Measurements from ENCODE around the gene WDR62.
"Not testable (repeated sequence)": the region's sequence is repeated elsewhere in the genome, so short reads cannot be mapped to it uniquely, and the experiment has no call there.

WDR62 gene

GRCh38 chr19:36040495-36040894 lies 14.2 kb upstream of the WDR62 start:
- no peak for DNase-seq

DNA sequence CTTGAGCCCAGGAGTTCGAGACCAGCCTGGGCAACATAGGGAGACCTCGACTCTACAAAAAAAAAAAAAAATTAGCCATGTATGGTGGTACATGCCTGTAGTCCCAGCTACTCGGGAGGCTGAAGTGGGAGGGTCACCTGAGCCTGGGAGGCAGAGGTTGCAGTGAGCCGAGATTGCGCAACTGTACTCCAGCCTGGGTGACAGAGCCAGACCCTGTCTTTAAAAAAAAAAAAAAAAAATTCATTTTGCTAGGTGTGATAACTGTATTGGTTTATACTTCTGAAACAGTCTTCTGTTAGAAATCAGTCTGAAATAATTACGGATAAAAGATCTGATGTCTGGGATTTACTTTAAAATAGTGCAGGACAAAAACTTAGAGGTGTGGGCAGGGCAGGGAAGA lies 13.6 kb upstream of the WDR62 start:
- not testable (repeated sequence) for DNase-seq

- DNase-seq = no peak
These were observed 12.9 kb upstream of the WDR62 start for GRCh38 chr19:36041831-36042230.

DNA sequence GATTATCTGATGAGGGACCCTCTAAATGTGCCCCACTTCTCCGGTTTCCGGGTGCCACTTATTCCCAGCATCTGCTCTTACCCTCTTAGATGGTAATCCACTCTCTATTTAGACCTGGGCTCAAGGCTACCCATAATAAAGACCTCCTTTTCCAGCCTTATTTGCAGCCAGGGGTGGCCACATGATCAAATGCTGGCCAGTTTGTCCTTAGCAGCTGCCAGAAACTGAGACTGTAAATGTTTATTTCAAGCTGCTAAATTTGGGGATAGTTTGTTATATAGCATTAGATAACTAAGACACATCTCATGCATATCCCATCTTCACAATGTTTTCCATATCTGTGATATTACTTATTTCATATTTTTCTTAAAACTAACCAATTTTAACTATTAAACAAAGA lies 10.7 kb upstream of the WDR62 start:
- DNase-seq = no peak

- no peak for DNase-seq
These were observed 8.2 kb upstream of the WDR62 start for GRCh38 chr19:36046443-36047050.

DNA sequence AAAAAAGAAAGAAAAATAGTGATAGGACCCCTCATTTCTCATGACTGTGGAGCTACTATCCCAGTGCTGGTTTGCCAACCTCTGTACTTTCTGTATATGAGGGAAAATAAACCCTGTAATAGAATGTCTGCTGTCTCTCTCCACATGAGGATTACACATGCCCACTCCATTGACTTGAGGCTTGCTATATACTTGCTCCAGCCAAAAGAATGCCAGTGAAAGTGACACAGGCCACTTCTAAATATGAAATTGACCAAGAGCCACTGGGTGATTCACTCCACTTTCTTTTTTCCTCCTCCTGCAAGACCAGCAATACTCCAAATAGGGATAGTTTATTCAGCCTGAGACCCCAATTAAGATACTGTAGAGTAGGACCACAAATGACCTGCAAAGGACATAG lies 6.9 kb upstream of the WDR62 start:
- no peak for DNase-seq

- peak in 1 of 2 experiments; percentile 9 for DNase-seq
These were observed 5.5 kb upstream of the WDR62 start for GRCh38 chr19:36049080-36049698.

- DNase-seq = no peak
These were observed 3.5 kb upstream of the WDR62 start for GRCh38 chr19:36051236-36051635.

GRCh38 chr19:36051637-36052036 lies 3.1 kb upstream of the WDR62 start:
- DNase-seq = no peak

- DNase-seq = peak; percentile 99 to 100
These were observed 471 bp upstream of the WDR62 start, which contains the start of gene THAP8 for GRCh38 chr19:36054119-36054732. THAP8 (minus strand) TSS chr19:36054285; CDS start chr19:36054217, 68 bp downstream.

DNA sequence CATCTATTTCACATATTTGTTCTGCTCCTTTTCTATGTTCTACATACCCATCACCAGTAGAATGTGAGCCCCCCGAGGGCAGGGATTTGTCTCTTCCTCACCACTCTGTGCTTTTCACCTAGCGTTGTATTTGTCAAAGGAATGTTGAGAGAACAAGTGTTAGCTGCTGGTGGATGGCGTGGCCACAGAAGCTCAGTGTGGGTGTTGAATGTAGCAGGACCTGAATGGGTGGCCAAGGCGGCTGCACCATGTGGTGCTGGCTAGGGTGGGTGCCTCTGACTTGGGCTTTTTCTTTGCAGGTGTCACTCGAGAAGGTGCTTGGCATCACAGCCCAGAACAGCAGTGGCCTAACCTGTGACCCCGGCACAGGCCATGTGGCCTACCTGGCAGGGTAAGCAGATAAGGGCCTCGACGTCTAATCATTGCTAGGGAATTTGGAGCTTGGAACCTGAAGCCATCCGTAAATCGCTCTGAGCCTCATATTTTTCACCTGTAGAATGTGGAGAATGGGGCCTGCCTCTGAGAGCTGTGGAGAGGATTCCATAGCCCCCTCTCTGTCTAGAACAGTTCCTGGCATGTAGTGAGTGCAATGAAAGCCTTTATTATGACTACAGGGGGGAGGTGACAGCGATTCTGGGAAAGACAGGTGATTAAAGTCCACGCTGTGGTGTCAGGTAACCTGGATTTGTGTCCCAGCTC lies 3.9 kb downstream of the WDR62 start:
- no peak for DNase-seq

DNA sequence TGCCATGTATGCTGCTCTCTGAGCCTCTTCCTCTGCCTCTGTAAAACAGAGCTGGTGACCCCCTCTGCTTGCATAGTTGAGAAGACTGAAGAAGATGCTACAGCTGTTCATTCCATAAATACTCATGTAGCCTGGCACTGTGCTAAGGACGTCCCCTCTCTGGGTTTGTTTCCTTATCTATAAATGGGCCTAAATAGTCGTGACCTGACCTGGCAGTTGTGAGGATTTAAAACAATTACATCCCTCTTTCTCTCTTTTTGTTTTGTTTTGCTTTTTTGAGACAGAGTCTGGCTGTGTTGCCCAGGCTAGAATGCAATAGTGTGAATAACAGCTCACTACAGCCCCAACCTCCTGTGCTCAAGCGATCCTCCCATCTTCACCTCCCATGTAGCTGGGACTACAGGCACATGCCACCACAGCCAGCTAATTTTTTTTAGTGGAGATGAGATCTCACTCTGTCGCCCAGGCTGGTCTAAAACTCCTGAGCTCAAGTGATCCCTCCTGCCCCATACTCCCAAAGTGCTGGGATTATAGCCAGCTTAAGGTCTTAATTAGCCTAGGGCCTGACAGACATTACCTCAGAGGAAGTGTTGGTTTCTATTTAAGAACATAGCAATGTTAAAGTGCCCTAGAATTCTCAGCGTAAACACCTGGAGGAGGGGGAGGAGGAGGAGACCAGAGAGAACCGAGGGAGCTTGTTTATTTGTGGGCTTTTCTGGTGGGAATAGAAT lies 4.6 kb downstream of the WDR62 start:
- DNase-seq = no peak

- no peak for DNase-seq
These were observed 5.7 kb downstream of the WDR62 start for GRCh38 chr19:36060430-36060829.

GRCh38 chr19:36061367-36061766 lies 6.7 kb downstream of the WDR62 start:
- DNase-seq = no peak

DNA sequence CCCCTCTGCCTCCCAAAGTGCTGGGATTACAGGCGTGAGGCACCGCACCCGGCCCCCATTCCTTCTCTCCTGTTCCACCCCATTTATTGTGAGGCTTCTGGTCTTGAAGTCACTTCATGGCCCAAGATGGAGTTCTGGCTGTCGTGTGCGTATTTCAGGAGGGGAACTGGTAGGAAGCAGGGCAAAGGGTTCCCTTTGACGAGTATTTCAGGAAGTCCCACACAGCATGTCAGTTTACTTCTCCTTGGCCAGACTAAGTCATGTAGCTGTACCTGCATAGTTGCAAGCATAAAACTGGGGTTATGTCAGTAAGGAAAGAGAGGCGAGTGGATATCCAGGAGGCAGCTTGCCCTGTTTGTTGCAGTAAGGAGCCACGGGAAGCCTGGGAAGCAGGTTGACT lies 10.1 kb downstream of the WDR62 start:
- DNase-seq = no peak

DNA sequence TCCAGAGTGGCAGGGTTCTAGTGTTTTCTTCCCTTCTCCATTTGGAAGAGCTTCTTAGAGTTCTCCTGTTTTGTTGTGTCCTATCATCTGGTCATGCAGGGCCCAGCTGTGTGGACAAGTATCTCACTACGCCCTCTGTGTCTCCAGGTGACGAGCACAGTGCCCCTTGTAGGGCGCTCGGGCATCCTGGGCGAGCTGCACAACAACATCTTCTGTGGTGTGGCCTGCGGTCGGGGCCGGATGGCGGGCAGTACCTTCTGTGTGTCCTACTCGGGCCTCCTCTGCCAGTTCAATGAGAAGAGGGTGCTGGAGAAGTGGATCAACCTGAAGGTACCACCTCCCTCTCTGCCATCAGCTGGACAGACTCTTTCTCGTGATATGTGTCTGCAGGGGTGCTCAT lies 13.0 kb downstream of the WDR62 start:
- no peak for DNase-seq

DNA sequence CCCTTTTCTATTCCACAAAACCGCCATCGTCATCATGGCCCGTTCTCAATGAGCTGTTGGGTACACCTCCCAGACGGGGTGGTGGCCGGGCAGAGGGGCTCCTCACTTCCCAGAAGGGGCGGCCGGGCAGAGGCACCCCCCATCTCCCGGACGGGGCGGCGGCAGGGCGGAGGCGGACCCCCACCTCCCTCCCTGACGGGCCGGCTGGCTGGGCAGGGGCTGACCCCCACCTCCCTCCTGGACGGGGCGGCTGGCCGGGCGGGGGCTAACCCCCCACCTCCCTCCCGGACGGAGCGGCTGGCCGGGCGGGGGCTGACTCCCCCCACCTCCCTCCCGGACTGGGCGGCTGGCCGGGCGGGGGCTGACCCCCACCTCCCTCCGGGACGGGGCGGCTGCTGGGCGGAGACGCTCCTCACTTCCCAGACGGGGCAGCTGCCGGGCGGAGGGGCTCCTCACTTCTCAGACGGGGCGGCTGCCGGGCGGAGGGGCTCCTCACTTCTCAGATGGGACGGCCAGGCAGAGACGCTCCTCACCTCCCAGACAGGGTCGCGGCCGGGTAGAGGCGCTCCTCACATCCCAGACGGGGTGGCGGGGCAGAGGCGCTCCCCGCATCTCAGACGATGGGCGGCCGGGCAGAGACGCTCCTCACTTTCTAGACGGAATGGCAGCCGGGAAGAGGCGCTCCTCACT lies 14.3 kb downstream of the WDR62 start:
- DNase-seq = not testable (repeated sequence)

DNA sequence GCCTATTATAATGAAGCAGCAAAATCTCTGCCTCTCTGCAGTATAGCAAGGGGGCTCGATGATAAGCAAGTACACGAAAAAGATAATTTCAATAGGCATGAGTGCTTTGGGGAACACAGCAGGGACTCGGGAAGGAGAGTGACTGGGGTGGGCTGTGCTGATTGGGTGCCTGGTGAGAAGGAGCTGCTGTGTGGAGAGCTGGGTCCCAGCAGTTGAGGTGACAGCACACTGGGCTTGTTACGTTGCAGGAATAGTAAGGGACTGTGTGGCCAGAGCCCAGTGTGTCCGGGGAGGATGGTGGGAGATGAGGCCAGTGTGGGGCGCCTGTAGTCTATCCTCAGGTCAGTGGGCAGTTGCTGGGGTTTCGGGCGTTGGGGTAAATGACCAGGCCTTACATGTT lies 17.4 kb downstream of the WDR62 start:
- no peak for DNase-seq

DNA sequence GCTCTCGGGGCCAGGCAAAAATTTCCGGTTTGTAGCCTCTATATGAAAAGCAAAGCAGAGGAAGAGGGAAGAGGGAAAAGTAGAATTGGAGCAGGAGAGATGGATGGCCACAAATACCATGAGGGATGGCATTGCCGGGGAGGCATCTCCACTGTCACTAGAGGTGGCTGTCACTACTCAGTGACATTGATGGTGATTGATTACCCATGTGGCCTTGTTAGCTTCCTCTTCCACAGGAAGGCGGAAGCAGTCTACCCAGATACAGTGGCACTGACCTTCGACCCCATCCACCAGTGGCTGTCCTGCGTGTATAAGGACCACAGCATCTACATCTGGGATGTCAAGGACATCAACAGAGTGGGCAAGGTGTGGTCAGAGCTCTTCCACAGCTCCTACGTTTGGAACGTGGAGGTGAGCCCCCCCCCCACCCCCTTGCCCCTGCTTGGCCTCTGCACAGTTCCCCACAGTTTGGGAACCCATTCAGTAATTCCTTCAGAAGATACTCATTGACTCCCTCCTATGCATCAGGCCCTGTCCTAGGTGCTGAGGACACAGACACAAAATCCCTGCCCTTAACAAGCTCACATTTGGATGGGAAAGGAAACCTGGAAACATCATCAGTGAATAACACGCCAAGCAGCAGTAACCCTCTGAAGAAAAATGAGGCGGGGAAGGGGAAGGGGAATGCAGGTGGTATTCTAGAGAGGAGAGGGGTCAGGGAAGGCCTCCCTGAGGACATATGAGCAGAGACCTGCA lies 18.6 kb downstream of the WDR62 start:
- no peak for DNase-seq

GRCh38 chr19:36079389-36079945 lies 24.8 kb downstream of the WDR62 start:
- no peak for DNase-seq

DNA sequence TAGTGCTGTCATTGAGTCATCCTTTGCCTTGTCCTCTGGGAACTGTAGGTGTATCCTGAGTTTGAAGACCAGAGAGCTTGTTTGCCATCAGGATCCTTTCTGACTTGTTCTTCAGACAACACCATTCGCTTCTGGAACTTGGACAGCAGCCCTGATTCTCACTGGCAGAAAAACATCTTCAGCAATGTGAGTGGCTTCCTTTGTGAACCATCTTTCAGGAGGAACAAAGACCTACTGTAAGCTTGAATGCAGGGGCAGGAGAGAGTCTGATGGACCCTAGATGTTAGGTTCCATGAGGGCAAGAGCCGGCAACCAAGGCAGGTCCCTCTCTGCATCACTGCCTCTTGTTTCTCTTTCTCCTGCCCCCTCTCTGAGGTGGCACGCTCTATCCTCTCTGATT lies 26.7 kb downstream of the WDR62 start:
- no peak for DNase-seq
